ENCODE measurements around the gene ALDH4A1.

- TF ChIP-seq, protein P1, sequence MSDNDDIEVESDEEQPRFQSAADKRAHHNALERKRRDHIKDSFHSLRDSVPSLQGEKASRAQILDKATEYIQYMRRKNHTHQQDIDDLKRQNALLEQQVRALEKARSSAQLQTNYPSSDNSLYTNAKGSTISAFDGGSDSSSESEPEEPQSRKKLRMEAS (IDR thresholded peaks at IDR 0.05) = no peak
- no peak for TF ChIP-seq TAF1 (IDR thresholded peaks at IDR 0.05; ENCODE audit: low read depth)
- no peak for TF ChIP-seq NFIC (IDR thresholded peaks at IDR 0.05)
- TF ChIP-seq RAD21 (IDR thresholded peaks at IDR 0.05; ENCODE audit: low read depth) = no peak
- no peak for TF ChIP-seq CEBPB (IDR thresholded peaks at IDR 0.05)
- TF ChIP-seq ZBTB7A (IDR thresholded peaks at IDR 0.05; ENCODE audit: low read depth) = no peak
- no peak for TF ChIP-seq REST (IDR thresholded peaks at IDR 0.05; ENCODE audit: low read depth)
- no peak for TF ChIP-seq EP300 (IDR thresholded peaks at IDR 0.05; ENCODE audit: borderline replicate concordance)
Observed at GRCh38 chr1:18881642-18882431, 20.5 kb downstream of the ALDH4A1 start.
